Tibial artery (tissue), 4 donors: Measurements from ENCODE around the gene SEH1L.

ENCODE experiments used
- DNase-seq, 2 donors: peaks; one replicate each; pipeline ENCODE4 v3.0.0-alpha.2; 2019
- H3K27ac ChIP-seq, 2 donors: fragments of 200-600 bp; sonication (generic) in 1 of 2; 1 replicate in 1 of 2; 2 replicates in 1 of 2; pipeline ENCODE4 v1.5.1; 2018 to 2019; ENCODE audit warnings: mild to moderate bottlenecking in 1 of 2
- H3K27me3 ChIP-seq, 2 donors: fragments of 200-600 bp; sonication (generic) in 1 of 2; one replicate each; pipeline versions ENCODE4 v1.5.1 to v1.6.0; 2016 to 2019
- H3K36me3 ChIP-seq, 3 donors: fragments of 200-600 bp; sonication (generic) in 2 of 3; one replicate each; pipeline ENCODE4 v1.5.1; 2016 to 2019; ENCODE audit warnings: mild to moderate bottlenecking in 2 of 3
- H3K4me1 ChIP-seq, 4 donors: fragments of 200-600 bp; sonication (generic) in 2 of 4; 1 replicate in 3 of 4; 2 replicates in 1 of 4; pipeline ENCODE4 v1.5.1; 2016 to 2019
- H3K4me3 ChIP-seq, 2 donors: fragments of 200-600 bp; sonication (generic) in 1 of 2; 1 replicate in 1 of 2; 2 replicates in 1 of 2; pipeline ENCODE4 v1.5.1; 2018 to 2019; ENCODE audit warnings: mild to moderate bottlenecking in 2 of 2
- H3K9me3 ChIP-seq, 3 donors: fragments of 200-600 bp; sonication (generic) in 1 of 3; one replicate each; pipeline ENCODE4 v1.5.1; 2016 to 2019
- CTCF ChIP-seq, 2 experiments: fragments of 200-600 bp in 1 of 2; fragments of 450-650 bp in 1 of 2; IDR thresholded peaks; one replicate each; pipeline ENCODE4 v1.5.1; 2017 to 2019; ENCODE audit warnings: antibody characterized with exemption in 2 of 2, mild to moderate bottlenecking in 1 of 2, moderate library complexity in 1 of 2
- intact Hi-C: fragments of 100-400 bp; cut with DNase I; formaldehyde crosslinking; loops from one replicate; pipeline ENCODE4 v1.15.0; 2023; ENCODE audit warnings: low total_unique reads

The SEH1L gene

GRCh38 chr18:13026583-13027270, 78.9 kb downstream of the SEH1L start:
- no peak for DNase-seq
- no peak overlapping the region for H3K27ac ChIP-seq
- no peak overlapping the region for H3K4me3 ChIP-seq
- peaks cover 32 to 55% (median 42%) of the 10 kb centered on the region in 3 donors for H3K36me3 ChIP-seq
- intact Hi-C loops: no loop called here
- H3K27me3 ChIP-seq: no peaks in the 10 kb centered on the region
- H3K4me1 ChIP-seq: no peaks in the 10 kb centered on the region
- TF ChIP-seq CTCF (IDR thresholded peaks at IDR 0.05): no peak
- H3K9me3 ChIP-seq: peaks cover 0 to 5% (median 3%) of the 10 kb centered on the region in 3 donors

GRCh38 chr18:13028869-13029268, 81.1 kb downstream of the SEH1L start:
- H3K36me3 ChIP-seq: peaks cover 12 to 55% (median 22%) of the 10 kb centered on the region in 3 donors
- no peak for TF ChIP-seq CTCF (IDR thresholded peaks at IDR 0.05)
- no peaks in the 10 kb centered on the region for H3K27me3 ChIP-seq
- H3K4me1 ChIP-seq: no peaks in the 10 kb centered on the region
- intact Hi-C loops: no loop called here
- no peak overlapping the region for H3K4me3 ChIP-seq
- no peak overlapping the region for H3K27ac ChIP-seq
- no peak for DNase-seq
- no peaks in the 10 kb centered on the region for H3K9me3 ChIP-seq

- Histone ChIP-seq H3K9me3 (no peaks in the 10 kb centered on the region), H3K27ac (no peak overlapping the region), H3K36me3 (peaks cover 12 to 44% (median 21%) of the 10 kb centered on the region in 3 donors), H3K4me3 (no peak overlapping the region), H3K4me1 (no peaks in the 10 kb centered on the region), H3K27me3 (no peaks in the 10 kb centered on the region)
- no peak for DNase-seq
- intact Hi-C loops: no loop called here
- TF ChIP-seq CTCF (IDR thresholded peaks at IDR 0.05): no peak
These were observed 84.4 kb downstream of the SEH1L start for GRCh38 chr18:13032173-13032572.

GRCh38 chr18:13035249-13035914, 87.6 kb downstream of the SEH1L start:
- H3K4me3 ChIP-seq: no peak overlapping the region
- intact Hi-C loops: no loop called here
- no peaks in the 10 kb centered on the region for H3K27me3 ChIP-seq
- DNase-seq: no peak
- H3K36me3 ChIP-seq: peaks cover 11 to 46% (median 17%) of the 10 kb centered on the region in 3 donors
- no peak overlapping the region for H3K27ac ChIP-seq
- TF ChIP-seq CTCF (IDR thresholded peaks at IDR 0.05): no peak
- H3K4me1 ChIP-seq: no peaks in the 10 kb centered on the region
- no peaks in the 10 kb centered on the region for H3K9me3 ChIP-seq

- TF ChIP-seq CTCF (IDR thresholded peaks at IDR 0.05): no peak
- peaks cover 4 to 34% (median 12%) of the 10 kb centered on the region in 3 donors for H3K36me3 ChIP-seq
These were observed 89.0 kb downstream of the SEH1L start for GRCh38 chr18:13036622-13037320.

More at GRCh38 chr18:13036622-13037320, 89.0 kb downstream of the SEH1L start:
- Histone ChIP-seq H3K9me3 (no peaks in the 10 kb centered on the region), H3K4me3 (no peak overlapping the region), H3K27ac (no peak overlapping the region), H3K27me3 (no peaks in the 10 kb centered on the region), H3K4me1 (no peaks in the 10 kb centered on the region)
- intact Hi-C loops: no loop called here
- DNase-seq: no peak
